ENCODE results near the gene IFIT5.

DNA sequence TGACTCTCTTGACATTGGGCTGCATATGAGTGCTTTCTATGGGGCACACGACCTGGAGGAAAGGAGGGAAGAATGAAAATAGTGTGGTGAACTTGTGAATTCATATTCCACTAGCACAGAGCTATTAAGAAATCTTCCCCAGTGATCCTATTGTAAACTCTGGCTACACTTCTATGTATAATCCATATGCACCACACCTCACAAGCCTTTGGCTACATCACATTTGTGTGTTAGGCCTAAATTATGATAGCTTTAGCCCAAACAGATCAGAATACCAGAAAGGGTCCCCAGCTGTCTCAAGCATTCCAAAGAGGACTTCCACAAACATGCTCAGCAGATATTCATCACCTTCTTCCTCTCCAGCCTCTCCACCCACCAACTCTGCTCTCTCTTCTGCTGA lies 46.2 kb upstream of the IFIT5 start:
- TF ChIP-seq, protein P1, sequence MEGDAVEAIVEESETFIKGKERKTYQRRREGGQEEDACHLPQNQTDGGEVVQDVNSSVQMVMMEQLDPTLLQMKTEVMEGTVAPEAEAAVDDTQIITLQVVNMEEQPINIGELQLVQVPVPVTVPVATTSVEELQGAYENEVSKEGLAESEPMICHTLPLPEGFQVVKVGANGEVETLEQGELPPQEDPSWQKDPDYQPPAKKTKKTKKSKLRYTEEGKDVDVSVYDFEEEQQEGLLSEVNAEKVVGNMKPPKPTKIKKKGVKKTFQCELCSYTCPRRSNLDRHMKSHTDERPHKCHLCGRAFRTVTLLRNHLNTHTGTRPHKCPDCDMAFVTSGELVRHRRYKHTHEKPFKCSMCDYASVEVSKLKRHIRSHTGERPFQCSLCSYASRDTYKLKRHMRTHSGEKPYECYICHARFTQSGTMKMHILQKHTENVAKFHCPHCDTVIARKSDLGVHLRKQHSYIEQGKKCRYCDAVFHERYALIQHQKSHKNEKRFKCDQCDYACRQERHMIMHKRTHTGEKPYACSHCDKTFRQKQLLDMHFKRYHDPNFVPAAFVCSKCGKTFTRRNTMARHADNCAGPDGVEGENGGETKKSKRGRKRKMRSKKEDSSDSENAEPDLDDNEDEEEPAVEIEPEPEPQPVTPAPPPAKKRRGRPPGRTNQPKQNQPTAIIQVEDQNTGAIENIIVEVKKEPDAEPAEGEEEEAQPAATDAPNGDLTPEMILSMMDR (conservative IDR thresholded peaks at IDR 0.05; ENCODE audit: low read depth, low read length) = no peak
- no peak for TF ChIP-seq EZH2phosphoT487 (IDR thresholded peaks at IDR 0.05; ENCODE audit: borderline replicate concordance, low read length)
